Activated CD4-positive, alpha-beta T cell treated with anti-CD3 and anti-CD28 coated beads for 36 hours (primary cell): Measurements from ENCODE around the gene PIK3R1. TPM values are rescaled to one million over a fixed set of nuclear protein-coding genes. Genes with fewer than 3 reads are reported as not detected.

Source experiments
- ATAC-seq: fragments of 200-7000 bp; cut with Tn5 transposase; one replicate; pipeline ENCODE4 v1.10.0; 2021; ENCODE audit warnings: mild to moderate bottlenecking, moderate library complexity
- CTCF ChIA-PET: fragments of 350-600 bp; sonication (Branson Sonifier 250); formaldehyde crosslinking; loops from one replicate; lab custom pipeline; 2021; ENCODE audit warnings: antibody characterized with exemption; lab: Charles Lee
- POLR2A ChIA-PET: fragments of 350-600 bp; sonication (Branson Sonifier 250); formaldehyde crosslinking; loops from one replicate; lab custom pipeline; 2021; ENCODE audit warnings: antibody characterized with exemption, inconsistent platforms; lab: Charles Lee
- DNase-seq: peaks from one replicate; pipeline ENCODE4 v3.0.0-alpha.2; 2020
- H3K27ac Mint-ChIP-seq: one replicate; pipeline ENCODE4 v1.8.0; 2021; ENCODE audit warnings: mixed read lengths
- H3K27me3 Mint-ChIP-seq: one replicate; pipeline ENCODE4 v1.8.0; 2021; ENCODE audit warnings: mixed read lengths
- H3K36me3 Mint-ChIP-seq: one replicate; pipeline ENCODE4 v1.8.0; 2021; ENCODE audit warnings: low read depth, mixed read lengths
- H3K4me1 Mint-ChIP-seq: one replicate; pipeline ENCODE4 v1.8.0; 2021; ENCODE audit warnings: mixed read lengths
- H3K4me3 Mint-ChIP-seq: one replicate; pipeline ENCODE4 v1.8.0; 2021; ENCODE audit warnings: mild to moderate bottlenecking, moderate library complexity, mixed read lengths
- H3K9me3 Mint-ChIP-seq: one replicate; pipeline ENCODE4 v1.8.0; 2021; ENCODE audit warnings: low read depth, mixed read lengths
- intact Hi-C, 2 experiments: fragments of 100-400 bp; cut with DNase I in 1 of 2; cut with micrococcal nuclease in 1 of 2; formaldehyde crosslinking; loops; one replicate each; pipeline versions ENCODE4 v1.14.2 to v1.15.1; 2022 to 2024; cut with DNase I, micrococcal nuclease
- total RNA-seq, 2 experiments: library from RNA; stranded (reverse); gene quantifications; one replicate each; pipeline ENCODE4 v1.2.3, GENCODE V29; 2021

Gene PIK3R1
- total RNA-seq, 2 experiments from 2014 or later, result 40.0 to 49.0 TPM

DNA sequence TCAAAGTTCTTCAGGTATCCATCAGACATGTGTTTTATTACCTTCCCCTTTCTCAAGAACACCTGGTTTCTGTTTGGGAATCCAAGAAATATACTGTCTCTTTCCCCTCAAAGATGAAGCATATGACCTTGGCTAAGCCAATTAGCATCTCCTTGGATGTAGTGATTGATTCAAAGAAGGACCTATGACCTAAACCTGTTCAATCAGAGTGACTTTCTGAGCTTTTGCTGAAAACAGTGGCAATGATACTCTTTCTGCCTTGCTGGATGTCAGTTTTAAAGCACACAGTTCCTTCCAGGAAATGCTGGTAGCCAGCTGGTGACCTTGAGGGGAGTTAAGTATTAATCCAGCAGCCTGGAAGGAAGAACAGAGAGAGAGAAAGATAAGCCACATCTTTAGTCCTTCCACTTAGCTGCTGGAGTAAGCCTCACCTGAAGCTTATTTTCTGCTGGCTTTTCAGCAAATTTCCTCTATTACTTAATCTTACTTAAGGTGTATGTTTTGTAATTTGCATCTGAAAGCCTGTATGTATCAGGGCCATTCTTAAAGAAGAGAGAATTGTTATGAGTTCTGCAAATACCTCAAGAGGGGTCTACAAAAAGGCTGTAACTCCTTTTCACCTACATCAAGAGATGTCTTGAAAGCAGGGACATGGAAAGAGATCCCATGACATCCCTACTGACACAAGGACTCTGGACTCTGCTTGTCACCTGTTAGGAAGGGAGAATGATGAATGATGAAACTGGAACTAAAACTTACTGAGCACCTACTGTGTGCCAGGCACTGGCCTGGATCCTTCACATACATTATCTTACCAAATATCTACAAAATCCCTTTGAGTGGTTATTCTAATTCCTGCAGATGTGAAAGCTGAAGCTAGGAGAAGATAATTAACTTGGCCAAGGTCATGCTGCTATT is 35.2 kb upstream of the PIK3R1 start:
- ChIA-PET CTCF (interaction anchor here (1.0 kb wide), 1 partner anchor 14 kb away, joined by 3 read pairs; no protein-coding TSS in a partner anchor), POLR2A (no interaction called here)
- Mint-ChIP-seq H3K27me3 (peaks cover 1% of the 10 kb centered on the region), H3K27ac (no peak overlapping the region), H3K4me3 (no peak overlapping the region), H3K4me1 (peaks cover 2% of the 10 kb centered on the region), H3K9me3 (no peaks in the 10 kb centered on the region), H3K36me3 (no peaks in the 10 kb centered on the region)
- intact Hi-C loops, result no loop called here
- ATAC-seq (no peak), DNase-seq (no peak)

DNA sequence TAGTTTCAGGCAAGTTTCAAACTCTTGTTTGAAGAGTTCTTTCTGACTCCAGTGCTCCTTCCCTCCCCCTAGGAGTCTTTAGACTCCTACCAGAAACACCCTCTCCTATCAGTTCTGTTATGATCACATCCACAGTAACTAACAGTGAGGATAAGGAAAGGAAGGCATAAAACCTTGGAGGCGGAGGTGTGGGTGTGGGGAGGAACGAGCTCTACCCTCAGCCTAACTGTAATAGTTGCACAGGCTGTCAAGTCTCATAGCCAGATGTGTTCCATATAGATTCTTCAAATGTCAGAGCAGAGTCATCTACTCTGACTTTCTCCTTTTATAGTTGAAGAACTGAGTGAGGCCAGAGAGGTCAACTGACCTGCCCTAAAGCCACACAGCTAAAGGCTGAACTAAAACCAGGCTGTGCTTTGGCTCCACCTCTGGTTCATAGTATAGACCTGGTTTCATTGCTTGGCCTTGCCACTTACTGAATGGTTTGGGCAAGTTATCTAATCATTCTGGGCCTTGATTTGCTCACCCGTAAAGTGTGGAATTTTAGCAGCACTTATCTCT is 34.4 kb upstream of the PIK3R1 start:
- H3K27ac Mint-ChIP-seq, result no peak overlapping the region
- ChIA-PET CTCF (interaction anchor here (1.0 kb wide), 1 partner anchor 13 kb away, joined by 3 read pairs; no protein-coding TSS in a partner anchor), POLR2A (no interaction called here)
- H3K9me3 Mint-ChIP-seq, result no peaks in the 10 kb centered on the region
- H3K36me3 Mint-ChIP-seq, result no peaks in the 10 kb centered on the region
- ATAC-seq, result no peak
- H3K27me3 Mint-ChIP-seq, result peaks cover 1% of the 10 kb centered on the region
- intact Hi-C loops, result no loop called here
- H3K4me3 Mint-ChIP-seq, result no peak overlapping the region
- DNase-seq, result no peak
- peaks cover 2% of the 10 kb centered on the region for H3K4me1 Mint-ChIP-seq

DNA sequence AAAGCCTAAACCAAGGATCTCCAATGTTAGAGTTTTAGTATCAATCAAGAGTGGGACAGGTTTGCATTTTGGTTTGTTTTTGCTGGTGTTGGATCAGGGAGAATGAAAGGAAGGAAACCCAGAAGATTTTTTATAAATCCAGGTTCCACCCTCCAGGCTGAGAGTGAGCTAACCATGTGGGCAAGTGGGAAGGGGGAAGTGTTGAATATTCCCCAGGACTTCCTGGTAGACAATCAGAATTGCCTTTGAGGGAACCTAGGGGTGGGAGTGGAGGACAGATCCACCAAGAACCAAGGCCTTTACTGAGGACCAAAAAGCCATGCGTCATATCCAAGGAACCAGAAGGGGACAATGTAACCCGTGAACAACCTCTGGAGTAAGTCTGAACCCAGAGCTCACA is 33.5 kb upstream of the PIK3R1 start:
- H3K27ac Mint-ChIP-seq, result no peak overlapping the region

GRCh38 chr5:68182534-68182933 is 33.0 kb upstream of the PIK3R1 start:
- H3K27me3 Mint-ChIP-seq, result peaks cover 1% of the 10 kb centered on the region
- intact Hi-C loops, result no loop called here
- ATAC-seq (no peak), DNase-seq (no peak)
- H3K4me3 Mint-ChIP-seq, result no peak overlapping the region
- H3K36me3 Mint-ChIP-seq, result no peaks in the 10 kb centered on the region
- ChIA-PET POLR2A (no interaction called here), CTCF (interaction anchor here (0.7 kb wide), 1 partner anchor 12 kb away, joined by 3 read pairs; no protein-coding TSS in a partner anchor)
- H3K27ac Mint-ChIP-seq, result no peak overlapping the region
- H3K9me3 Mint-ChIP-seq, result no peaks in the 10 kb centered on the region
- H3K4me1 Mint-ChIP-seq, result peaks cover 2% of the 10 kb centered on the region

More for the DNA sequence above, 33.5 kb upstream of the PIK3R1 start:
- intact Hi-C loops, result no loop called here
- H3K36me3 Mint-ChIP-seq, result no peaks in the 10 kb centered on the region
- POLR2A ChIA-PET, result no interaction called here
- H3K4me3 Mint-ChIP-seq, result no peak overlapping the region
- no peaks in the 10 kb centered on the region for H3K9me3 Mint-ChIP-seq
- CTCF ChIA-PET, result interaction anchor here (0.7 kb wide), 1 partner anchor 411 kb away, joined by 3 read pairs; no protein-coding TSS in a partner anchor
- peaks cover 1% of the 10 kb centered on the region for H3K27me3 Mint-ChIP-seq
- DNase-seq (no peak), ATAC-seq (no peak)
- H3K4me1 Mint-ChIP-seq, result peaks cover 2% of the 10 kb centered on the region

GRCh38 chr5:68187268-68188055 is 28.1 kb upstream of the PIK3R1 start:
- Mint-ChIP-seq H3K9me3 (no peaks in the 10 kb centered on the region), H3K27me3 (peaks cover 1% of the 10 kb centered on the region), H3K27ac (no peak overlapping the region), H3K4me1 (no peaks in the 10 kb centered on the region), H3K4me3 (no peak overlapping the region), H3K36me3 (no peaks in the 10 kb centered on the region)
- POLR2A ChIA-PET, result no interaction called here
- ATAC-seq (no peak), DNase-seq (no peak)
- intact Hi-C loops, result no loop called here
- CTCF ChIA-PET, result interaction anchor here (0.6 kb wide), 1 partner anchor 254 kb away, joined by 4 read pairs; no protein-coding TSS in a partner anchor

GRCh38 chr5:68189171-68189570 is 26.4 kb upstream of the PIK3R1 start:
- ChIA-PET CTCF (no interaction called here), POLR2A (no interaction called here)
- intact Hi-C loops, result no loop called here
- H3K27ac Mint-ChIP-seq, result no peak overlapping the region
- DNase-seq (no peak), ATAC-seq (no peak)
- no peaks in the 10 kb centered on the region for H3K9me3 Mint-ChIP-seq
- H3K4me3 Mint-ChIP-seq, result no peak overlapping the region
- no peaks in the 10 kb centered on the region for H3K36me3 Mint-ChIP-seq
- no peaks in the 10 kb centered on the region for H3K27me3 Mint-ChIP-seq
- no peaks in the 10 kb centered on the region for H3K4me1 Mint-ChIP-seq

GRCh38 chr5:68189613-68190012 is 25.9 kb upstream of the PIK3R1 start:
- Mint-ChIP-seq H3K27me3 (no peaks in the 10 kb centered on the region), H3K4me3 (no peak overlapping the region), H3K4me1 (no peaks in the 10 kb centered on the region), H3K36me3 (no peaks in the 10 kb centered on the region), H3K9me3 (no peaks in the 10 kb centered on the region), H3K27ac (no peak overlapping the region)
- ChIA-PET POLR2A (no interaction called here), CTCF (no interaction called here)
- intact Hi-C loops, result no loop called here
- no peak for DNase-seq
- ATAC-seq, result no peak

GRCh38 chr5:68190619-68191018 is 24.9 kb upstream of the PIK3R1 start:
- POLR2A ChIA-PET, result no interaction called here
- no peak for ATAC-seq

GRCh38 chr5:68191083-68191791 is 24.3 kb upstream of the PIK3R1 start:
- CTCF ChIA-PET, result interaction anchor here (1.1 kb wide), 1 partner anchor 68 kb away, joined by 4 read pairs; no protein-coding TSS in a partner anchor
- DNase-seq, result no peak

More at GRCh38 chr5:68190619-68191018, 24.9 kb upstream of the PIK3R1 start:
- CTCF ChIA-PET, result no interaction called here
- no peak overlapping the region for H3K27ac Mint-ChIP-seq
- H3K4me3 Mint-ChIP-seq, result no peak overlapping the region
- no peaks in the 10 kb centered on the region for H3K27me3 Mint-ChIP-seq
- no peaks in the 10 kb centered on the region for H3K36me3 Mint-ChIP-seq
- DNase-seq, result no peak
- intact Hi-C loops, result no loop called here
- no peaks in the 10 kb centered on the region for H3K9me3 Mint-ChIP-seq
- H3K4me1 Mint-ChIP-seq, result no peaks in the 10 kb centered on the region

DNA sequence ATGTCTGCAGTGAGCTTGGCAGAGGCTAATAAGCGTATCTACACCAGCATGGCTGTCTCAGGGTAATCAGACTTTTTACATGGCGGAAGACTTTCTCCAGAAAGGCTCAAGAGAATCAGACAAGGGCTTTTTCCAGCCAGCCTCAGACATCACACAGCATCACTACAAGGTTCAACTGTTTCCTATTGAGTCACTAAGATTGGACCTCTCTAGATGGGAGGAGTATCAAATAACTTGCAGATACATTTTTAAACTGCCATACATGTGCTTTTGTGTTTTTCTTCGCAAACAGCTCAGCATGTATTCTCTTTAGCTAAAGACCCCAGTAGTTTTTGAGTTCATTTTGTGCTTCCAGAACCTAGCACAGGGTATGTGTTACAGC is 22.9 kb upstream of the PIK3R1 start:
- Mint-ChIP-seq H3K27ac (no peak overlapping the region), H3K4me3 (no peak overlapping the region), H3K36me3 (no peaks in the 10 kb centered on the region), H3K4me1 (no peaks in the 10 kb centered on the region), H3K9me3 (no peaks in the 10 kb centered on the region), H3K27me3 (no peaks in the 10 kb centered on the region)
- ATAC-seq (no peak), DNase-seq (no peak)
- POLR2A ChIA-PET, result no interaction called here
- CTCF ChIA-PET, result interaction anchor here (0.8 kb wide), 1 partner anchor 206 kb away, joined by 3 read pairs; no protein-coding TSS in a partner anchor
- intact Hi-C loops, result no loop called here

More at GRCh38 chr5:68191083-68191791, 24.3 kb upstream of the PIK3R1 start:
- Mint-ChIP-seq H3K36me3 (no peaks in the 10 kb centered on the region), H3K4me1 (no peaks in the 10 kb centered on the region), H3K27me3 (no peaks in the 10 kb centered on the region), H3K4me3 (no peak overlapping the region), H3K27ac (no peak overlapping the region), H3K9me3 (no peaks in the 10 kb centered on the region)
- ATAC-seq, result no peak
- POLR2A ChIA-PET, result no interaction called here
- intact Hi-C loops, result no loop called here
